Islet of Langerhans (tissue), 1 donor: Measurements from ENCODE around the gene DTX4.
A peak's percentile ranks its signal among the peaks of the same experiment; 100 is the strongest.
"Not testable (repeated sequence)": the region's sequence is repeated elsewhere in the genome, so short reads cannot be mapped to it uniquely, and the experiment has no call there.

Source experiments
- FAIRE-seq: peaks from one replicate; lab custom pipeline; 2011; peaks lifted over from hg19 to GRCh38; lab: Jason Lieb, UNC

Gene DTX4

DNA sequence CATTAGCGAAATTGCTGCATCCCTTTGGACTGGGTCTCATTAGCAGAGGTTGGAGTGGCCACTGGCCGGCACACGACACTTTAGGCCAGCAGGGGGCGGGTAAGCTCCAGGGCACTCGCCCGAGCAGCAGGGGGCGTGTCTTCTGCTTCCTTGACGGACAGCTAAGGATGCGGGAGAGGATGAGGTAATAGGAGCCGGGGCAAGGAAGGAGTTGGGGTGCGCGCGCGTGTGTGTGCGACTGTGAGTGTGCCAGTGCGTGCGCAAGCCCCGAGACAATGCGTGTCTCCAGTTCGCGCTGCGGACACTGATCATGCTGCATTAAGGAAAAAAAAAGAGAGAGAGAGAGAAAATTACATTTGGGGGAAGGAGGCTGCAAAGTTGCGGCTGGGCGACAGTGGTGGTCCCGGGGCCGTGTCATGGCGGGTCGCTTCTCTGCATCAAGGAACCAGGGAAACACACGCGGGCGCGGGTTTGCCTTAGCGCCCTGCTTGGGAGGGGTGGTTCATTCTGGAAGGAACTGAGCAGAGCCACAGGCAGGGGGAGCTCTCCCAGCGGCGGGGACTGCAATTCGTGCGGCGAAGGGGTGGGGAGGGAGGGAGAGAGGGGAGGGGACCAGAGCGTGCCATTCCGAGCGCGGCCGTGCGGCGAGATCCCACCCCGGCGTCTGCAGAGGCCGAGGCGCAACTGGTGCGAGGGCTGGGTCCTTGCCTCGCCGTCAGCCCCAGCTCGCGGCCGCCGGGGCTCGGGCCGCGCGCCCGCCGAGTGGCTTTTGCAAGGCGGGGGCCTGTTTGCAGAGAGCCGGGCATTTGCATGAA is at the start of gene DTX4:
Gene DTX4, plus strand, starts transcription at position 625 of the 815 bp plus-strand sequence. CDS start 464 bp downstream, outside the sequence.
- FAIRE-seq: no peak

DNA sequence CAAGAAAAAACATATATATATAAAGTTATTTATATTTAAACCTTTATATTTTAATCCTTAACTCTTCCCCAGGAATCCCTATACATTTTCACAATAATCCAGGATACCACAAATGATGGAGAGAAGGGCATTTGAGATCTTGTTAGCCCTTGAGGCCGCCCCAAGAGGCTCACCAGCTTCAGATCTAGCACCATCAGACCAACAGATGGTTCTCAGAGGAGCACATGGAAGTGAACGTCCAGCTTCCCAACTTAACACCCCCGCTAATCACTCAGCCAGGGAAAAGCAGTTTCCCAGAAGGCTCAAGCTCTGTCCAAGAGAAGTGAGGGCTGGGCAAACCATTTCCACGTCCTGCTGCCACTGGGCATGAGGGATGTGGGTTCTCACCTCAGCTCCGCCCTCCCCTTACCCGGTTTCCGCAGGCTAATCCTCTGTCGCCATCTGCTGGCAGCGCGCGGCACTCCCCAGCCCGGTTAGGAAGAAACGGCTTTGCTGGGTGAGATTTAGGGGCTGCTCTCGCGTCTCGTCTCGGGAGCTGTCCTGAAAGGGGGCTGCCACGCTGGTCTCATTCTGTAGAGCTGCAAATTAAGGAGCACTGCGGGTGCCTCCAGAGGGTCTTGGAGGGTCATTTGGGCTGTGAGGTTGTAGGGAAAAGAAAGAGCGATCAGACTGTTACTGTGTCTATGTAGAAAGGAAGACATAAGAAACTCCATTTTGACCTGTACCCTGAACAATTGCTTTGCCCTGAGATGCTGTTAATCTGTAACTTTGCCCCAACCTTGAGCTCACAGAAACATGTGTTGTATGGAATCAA is 36.1 kb upstream of the DTX4 start:
- no peak for FAIRE-seq

DNA sequence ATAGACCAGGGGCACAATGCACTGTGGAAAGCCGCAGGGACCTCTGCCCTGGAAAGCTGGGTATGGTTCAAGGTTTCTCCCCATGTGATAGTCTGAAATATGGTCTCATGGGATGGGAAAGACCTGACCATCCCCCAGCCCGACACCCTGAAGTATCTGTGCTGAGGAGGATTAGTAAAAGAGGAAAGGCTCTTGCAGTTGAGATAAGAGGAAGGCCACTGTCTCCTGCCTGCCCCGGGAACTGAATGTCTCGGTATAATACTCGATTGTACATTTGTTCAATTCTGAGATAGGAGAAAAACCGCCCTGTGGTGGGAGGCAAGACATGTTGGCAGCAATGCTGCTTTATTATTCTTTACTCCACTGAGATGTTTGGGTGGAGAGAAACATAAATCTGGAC is 35.4 kb upstream of the DTX4 start:
- not testable (repeated sequence) for FAIRE-seq

DNA sequence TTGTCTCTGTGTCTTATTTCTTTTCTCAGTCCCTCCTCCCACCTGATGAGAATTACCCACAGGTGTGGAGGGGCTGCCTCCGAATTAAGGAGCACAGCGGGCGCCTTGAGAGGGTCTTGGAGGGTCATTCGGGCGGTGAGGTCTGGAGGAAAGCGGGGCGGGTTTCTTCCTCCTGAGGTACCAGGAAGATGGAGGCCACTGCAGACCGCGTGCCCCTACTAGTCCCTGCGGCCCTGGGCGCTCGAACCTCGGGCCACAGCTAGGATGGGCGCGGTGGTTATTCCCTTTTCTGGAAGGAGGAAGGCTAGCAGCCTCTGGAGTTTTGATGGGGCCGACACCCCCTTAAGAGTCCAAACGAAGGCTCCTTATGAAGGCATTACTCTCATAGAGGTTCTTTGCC is 34.7 kb upstream of the DTX4 start:
- no peak for FAIRE-seq

DNA sequence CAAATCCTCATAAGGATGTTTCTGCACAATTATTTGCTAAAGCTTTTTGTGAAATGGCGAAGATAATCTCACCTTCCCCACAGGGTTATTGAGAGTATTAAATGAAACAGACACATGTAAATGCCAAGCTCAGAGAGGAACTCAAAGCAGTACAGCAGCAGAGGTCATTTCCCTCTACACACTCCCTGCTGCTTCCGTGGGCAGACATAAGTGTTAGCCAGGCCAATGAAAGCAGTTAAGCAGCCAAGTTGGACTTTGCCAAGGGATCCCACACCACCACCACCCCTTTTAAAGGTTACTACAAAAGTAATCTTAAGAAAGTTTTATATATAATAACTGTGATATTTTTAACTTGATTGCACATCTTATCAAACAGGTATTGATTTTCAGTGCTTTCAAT is 33.3 kb upstream of the DTX4 start:
- no peak for FAIRE-seq

DNA sequence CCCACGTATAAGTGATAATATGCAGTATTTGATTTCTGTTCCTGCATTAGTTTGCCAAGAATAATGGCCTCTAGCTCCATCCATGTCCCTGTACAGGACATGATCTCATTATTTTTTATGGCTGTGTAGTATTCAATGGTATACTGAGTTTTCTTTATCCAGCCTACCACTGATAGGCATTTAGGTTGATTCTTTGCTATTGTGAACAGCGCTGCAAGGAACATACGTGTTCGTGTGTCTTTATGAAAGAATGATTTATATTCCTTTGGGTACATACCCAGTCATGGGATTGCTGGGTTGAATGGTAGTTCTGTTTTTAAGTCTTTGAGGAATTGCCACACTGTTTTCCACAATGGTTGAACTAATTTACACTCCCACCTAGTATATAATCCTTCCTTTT is 30.7 kb upstream of the DTX4 start:
- no peak for FAIRE-seq

DNA sequence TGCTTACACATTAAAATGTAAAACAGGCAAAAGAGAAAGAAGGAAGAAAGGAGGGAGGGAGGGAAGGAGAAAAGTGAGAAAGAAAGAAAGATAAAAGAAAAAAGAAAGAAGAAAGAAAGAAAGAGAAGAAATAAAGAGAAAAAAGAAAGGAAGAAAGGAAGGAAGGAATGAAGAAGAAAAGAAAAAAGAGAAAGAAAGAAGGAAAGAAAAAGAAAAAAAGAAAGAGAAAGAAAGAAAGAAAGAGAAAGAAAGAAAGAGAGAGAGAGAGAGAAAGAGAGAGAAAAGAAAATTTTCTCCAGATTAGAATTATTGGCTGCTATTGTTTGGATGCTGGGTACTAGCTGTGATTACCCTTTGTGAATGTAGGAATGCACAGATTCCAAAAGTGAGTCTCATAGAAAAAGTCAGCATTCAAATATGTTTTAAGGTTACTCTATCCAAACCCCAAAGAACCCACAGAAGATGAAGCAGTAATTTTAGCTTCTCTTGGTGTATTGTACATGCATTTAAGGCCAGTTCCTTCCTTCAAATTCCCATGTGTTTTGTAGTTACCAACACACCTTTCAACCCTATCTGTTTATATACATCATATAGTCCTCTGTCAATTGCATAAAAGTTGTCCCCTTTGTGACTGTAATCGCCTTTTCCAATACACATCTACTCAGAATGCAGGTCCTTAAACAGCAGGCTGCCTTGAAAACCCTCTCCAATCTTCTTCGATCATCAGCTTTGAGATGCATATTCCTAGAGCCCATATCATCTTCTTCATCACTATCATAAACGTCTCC is 30.1 kb upstream of the DTX4 start:
- no peak for FAIRE-seq

DNA sequence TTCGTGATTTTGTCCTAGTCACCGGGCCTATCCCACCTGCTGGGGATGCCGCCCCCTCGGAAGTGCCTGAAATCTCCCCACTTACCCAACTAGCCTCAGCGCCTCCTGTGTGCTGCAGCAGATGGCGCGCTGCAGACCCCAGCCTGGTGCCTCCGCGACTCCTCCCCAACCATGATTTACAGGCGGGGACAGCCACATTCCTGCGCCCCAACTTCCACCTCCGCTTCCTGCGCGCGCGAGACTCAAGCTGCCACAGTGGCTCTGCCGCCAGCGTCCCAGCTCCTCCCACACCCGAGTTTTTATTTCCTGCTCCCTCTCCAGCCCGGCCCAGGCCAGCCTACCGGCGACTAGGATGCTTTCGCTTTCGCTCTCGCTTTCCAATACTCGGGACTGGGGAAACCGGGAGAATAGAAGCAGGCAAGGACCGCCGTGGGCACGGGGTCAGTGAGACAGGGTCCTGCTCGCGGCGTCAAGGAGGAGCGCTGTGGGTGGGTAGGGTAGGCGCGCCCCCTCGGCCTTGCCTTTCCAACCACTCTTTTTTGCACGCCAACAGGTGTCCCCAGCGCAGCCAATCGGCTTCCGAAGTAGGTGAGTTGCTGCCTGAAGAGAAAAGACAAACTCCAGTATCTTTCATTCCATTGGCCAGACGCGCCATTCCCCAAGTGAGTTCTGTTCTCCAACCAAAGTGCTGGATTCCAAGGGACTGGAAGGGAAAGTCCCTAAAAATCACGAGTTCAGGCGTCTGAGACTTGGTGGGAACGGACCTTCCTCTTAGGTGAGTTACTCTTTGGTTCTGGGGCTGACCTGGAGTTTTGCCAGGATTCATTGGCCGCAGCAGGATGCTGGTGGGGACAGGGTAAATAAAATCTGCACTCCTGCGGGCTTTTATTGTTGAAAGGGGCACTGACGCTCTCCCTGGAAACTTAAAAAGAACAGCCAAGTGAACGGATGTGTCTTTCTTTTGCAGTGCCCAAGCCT is 29.1 kb upstream of the DTX4 start, which contains the start of gene FAM111A:
Gene FAM111A, plus strand, starts transcription at position 327 of the 978 bp plus-strand sequence. CDS start 6,017 bp downstream, outside the sequence.
- FAIRE-seq: peak; percentile 81

DNA sequence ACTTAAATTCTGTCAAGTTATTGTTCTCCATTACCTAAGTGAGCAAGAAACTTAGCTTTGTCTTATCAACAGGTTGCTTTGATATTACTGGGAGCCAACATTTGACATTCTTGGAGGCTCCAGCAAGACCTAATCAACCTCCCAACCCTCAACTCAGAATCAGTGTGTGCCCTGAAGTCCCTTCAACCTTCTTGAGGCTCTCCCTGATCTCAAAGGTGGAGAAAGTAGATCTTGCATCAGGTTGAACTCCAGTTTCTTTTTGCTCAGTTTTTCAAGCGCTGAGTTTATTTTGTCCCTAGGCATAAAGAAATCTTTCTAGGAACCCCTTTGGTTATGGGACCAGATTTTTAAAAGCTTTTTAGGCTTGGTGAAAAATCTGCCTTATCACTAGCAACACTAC is 27.8 kb upstream of the DTX4 start:
- FAIRE-seq: no peak

DNA sequence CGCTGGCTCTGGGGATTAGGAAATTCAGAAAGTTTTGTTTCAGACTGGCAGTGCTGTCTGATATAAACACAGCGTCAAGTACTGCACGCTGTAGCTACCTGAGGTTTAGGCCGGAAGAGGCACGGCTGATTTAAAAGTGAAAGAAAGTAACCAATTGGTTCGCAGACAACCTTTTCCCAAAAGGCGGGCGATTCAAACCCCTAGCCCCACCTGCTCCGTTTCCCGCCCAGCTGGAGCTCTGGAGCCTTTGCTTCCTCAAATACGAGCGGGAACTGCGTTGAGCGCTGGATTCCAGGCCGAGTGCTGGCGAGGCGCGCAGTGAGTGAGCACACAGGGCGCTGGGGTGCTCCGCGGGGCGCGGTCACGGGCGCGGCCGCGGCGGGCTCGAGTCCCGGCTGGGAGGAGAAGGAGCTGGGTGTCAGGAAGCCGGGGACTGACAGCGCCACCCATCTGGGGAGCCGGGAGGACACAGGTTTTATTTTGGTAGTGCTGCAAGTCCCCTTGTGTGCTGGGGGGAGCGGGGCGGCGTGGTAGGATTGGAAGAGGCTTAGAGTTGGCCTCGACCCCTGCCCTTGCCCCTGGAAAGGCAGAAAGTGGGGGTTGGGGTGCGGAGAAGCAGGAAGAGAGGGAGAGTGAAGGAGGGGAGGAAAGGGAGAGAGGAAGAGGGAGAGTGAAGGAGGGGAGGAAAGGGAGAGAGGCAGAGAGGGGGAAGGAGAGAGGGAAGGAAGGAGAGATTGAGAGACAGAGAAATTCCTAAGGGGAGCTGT is 27.2 kb upstream of the DTX4 start:
- peak; percentile 90 for FAIRE-seq

DNA sequence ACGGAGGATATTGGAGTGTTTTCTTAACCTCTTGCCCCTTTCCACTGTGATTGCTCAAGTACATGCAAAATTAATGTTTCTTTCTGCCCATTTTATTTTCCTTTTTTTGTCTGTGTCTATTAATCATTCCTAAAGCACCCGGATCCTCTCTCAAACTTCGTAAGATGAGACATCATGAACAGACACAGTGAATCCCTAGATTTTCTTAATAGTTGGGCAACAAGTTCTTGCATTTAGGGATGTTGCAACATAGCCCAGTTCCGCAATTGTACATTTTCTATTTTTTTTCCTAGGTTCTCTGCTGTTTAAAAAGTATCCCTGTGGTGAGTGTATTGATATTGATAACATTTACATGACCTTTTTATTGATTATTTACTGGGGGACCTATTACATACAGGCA is 26.4 kb upstream of the DTX4 start:
- FAIRE-seq: no peak

DNA sequence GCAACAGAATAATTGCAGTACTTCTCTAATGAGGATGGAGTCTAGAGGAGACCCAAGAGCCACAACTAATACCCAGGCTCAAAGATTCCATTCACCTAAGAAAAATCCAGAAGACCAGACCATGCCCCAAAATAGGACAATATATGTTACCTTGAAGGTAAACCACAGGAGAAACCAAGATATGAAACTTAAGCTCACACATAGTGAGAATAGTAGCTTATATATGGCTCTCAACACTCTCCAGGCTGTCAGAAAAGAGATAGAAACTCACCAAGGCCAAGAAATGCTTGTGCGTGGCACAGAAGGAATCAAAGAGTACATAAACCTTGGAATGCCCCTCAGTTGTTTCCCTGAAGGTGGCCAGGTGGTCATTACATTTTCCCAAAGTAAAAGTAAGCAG is 20.2 kb upstream of the DTX4 start:
- FAIRE-seq: no peak

DNA sequence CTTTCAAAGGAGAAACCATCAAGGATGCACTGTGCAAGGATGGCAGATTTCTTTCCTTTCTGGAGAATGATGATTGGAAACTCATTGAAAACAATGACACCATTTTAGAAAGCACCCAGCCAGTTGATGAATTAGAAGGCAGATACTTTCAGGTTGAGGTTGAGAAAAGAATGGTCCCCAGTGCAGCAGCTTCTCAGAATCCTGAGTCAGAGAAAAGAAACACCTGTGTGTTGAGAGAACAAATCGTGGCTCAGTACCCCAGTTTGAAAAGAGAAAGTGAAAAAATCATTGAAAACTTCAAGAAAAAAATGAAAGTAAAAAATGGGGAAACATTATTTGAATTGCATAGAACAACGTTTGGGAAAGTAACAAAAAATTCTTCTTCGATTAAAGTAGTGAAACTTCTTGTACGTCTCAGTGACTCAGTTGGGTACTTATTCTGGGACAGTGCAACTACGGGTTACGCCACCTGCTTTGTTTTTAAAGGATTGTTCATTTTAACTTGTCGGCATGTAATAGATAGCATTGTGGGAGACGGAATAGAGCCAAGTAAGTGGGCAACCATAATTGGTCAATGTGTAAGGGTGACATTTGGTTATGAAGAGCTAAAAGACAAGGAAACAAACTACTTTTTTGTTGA is 19.5 kb upstream of the DTX4 start:
- no peak for FAIRE-seq

DNA sequence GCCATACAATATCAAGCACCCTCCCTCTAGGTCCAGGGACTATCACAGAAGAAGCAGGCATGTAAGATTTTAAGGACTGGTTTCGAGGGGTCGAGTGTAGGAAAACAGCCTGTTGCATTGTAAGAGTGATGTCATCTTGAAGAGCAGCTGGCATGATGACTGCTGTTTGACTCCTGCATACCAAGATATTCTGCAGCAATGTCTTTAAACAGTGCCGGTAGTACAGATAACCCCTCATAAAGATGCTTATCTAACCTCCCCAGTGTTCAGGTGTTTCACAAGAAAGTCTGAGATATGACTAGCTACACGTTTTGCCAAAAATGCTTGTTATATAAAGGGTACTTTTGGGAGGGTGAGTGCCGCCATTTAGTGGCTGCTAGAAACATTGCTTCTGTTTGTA is 17.3 kb upstream of the DTX4 start:
- FAIRE-seq: no peak

DNA sequence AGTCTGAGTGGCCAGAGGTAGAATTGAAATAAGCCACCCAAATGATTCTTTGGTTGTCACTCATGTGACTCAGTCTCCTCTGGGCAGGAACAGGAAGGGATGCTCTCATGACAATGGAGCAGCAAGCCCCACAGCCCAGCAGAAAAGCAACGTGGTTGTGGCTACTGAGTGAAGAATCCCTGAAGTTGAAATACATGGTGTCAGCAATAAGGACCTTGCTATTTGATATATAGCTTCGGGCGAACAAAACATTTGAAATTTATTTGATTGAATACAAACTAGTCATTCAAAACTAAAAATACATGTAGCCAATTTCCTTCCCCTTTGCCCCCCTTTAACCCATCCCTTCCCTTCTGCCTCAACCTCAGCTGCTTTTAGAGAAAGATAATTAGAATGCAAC is 14.5 kb upstream of the DTX4 start:
- FAIRE-seq: no peak

DNA sequence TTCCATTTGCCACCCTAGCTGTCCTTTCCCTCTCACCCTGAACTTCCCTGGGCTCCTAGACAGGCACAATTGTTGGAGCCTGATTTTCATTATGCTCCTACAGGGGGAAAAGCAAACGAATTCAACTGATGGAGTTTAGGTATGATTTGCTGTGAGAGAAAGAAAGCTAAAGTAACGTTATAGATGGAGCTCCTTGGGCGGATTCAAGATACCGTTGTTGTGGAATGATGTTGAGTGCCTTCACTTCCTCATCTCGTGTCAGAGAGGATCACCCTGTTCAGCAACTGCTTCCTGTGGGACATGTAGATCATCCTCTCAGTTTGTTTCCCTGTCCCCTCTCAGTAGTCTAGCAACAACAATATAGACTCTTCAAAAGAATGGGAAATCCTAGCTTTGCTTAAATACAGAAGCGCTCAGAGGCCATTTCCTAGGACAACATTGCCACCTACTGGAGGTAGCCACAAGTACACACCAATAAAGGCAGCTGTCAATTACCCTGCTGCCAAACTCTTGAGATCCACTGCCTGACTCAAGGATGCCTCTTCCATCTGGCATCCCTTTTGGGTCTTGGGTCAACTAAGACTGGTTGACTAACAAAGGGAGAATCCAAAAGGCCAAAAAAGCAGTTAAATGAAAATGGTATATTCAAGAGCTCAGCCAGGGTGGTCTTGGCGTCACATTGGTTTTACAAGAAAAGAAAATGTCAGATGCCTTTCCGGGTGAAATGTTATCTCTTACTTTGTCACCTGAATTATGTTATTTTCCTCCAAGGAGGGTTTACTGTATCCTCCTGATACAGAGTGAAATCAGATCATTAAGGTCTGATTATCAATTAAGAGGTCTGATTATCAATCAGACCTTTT is 13.5 kb upstream of the DTX4 start:
- peak; percentile 47 for FAIRE-seq

DNA sequence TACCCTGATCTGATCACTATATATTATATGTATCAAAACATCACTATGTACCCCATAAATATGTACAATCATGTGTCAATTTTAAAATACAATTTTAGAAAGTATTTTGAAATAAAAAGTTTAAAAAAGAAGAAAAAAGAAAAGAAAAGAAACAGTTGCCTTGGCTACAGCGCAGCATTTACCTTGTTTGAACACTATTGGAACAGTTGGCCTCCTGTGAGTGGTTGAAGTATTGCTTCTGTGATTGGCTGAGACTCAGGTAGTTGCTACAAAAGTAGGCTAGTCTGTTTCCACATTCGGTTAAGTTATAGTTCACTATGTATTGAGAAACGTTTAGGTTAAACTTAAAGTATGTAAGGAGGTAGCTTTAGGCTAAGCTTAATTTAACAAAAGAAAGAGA is 7.9 kb upstream of the DTX4 start:
- no peak for FAIRE-seq

DNA sequence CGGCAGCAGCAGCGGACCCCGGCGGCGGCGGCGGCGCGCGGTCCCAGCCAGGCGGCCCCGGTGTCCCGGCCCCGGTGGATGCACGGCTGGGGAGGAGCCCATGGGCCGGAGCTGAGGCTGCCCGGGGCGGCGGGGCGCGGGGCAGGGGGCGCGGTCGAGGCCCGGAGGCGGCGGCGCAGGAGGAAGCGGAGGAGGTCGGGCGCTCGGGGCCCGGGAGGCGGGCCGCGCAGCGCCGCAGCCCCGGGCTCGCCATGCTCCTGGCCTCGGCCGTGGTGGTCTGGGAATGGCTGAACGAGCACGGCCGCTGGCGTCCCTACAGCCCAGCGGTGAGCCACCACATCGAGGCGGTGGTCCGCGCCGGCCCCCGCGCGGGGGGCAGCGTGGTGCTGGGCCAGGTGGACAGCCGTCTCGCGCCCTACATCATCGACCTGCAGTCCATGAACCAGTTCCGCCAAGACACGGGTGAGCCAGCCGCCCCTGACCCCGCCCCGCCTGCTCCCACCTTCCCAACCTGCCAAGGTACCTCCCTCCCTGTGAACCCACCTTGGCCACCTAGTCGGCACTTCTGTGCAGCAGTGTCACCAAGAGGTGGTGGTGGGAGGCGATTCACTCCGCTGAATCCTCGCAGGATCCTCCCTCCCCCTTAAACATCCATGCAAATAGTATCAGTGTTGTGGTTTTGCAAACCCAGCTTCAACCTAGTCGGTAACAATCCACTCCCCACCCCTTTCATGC is 580 bp downstream of the DTX4 start:
- FAIRE-seq: no peak
